HepG2 (cell line): ENCODE measurements around the gene GPC6. TPM values are rescaled to one million over a fixed set of nuclear protein-coding genes. Genes with fewer than 3 reads are reported as not detected.

ENCODE experiments used
- CCDC6 ChIP-seq: sonication (generic); formaldehyde crosslinking; IDR thresholded peaks from 2 replicates; pipeline ENCODE4 v1.8.1; 2022; ENCODE audit warnings: mild to moderate bottlenecking, missing genetic modification reagents, moderate library complexity
- HNF1A ChIP-seq, 2 experiments: sonication (generic) in 1 of 2; formaldehyde crosslinking in 1 of 2; IDR thresholded peaks; 2 replicates each; pipeline versions ENCODE4 v1.4.0 to v1.6.1; 2016 to 2020; ENCODE audit warnings: borderline replicate concordance in 1 of 2, low read depth in 1 of 2, mild to moderate bottlenecking in 1 of 2, missing genetic modification reagents in 1 of 2
- MXD3 ChIP-seq: IDR thresholded peaks from 2 replicates; pipeline ENCODE4 v1.6.1; 2016; ENCODE audit warnings: mild to moderate bottlenecking, missing biosample characterization, missing genetic modification reagents
- SETDB1 ChIP-seq: sonication (generic); formaldehyde crosslinking; IDR thresholded peaks from 2 replicates; pipeline ENCODE4 v1.5.1; 2020; ENCODE audit warnings: missing genetic modification reagents, mild to moderate bottlenecking, borderline replicate concordance
- ZBTB40 ChIP-seq, 2 experiments: fragments of 450-650 bp in 1 of 2; sonication (generic) in 1 of 2; formaldehyde crosslinking in 1 of 2; IDR thresholded peaks; 2 replicates each; pipeline versions ENCODE4 v1.6.1 to v1.8.0; 2016 to 2022; ENCODE audit warnings: antibody characterized with exemption in 1 of 2, mild to moderate bottlenecking in 1 of 2, missing genetic modification reagents in 1 of 2
- ZFP90 ChIP-seq: sonication (generic); formaldehyde crosslinking; IDR thresholded peaks from 2 replicates; pipeline ENCODE4 v1.8.0; 2022; ENCODE audit warnings: missing genetic modification reagents, mild to moderate bottlenecking, inconsistent platforms, borderline replicate concordance
- ZNF501 ChIP-seq: sonication (generic); formaldehyde crosslinking; IDR thresholded peaks from 2 replicates; pipeline ENCODE4 v1.5.1; 2020; ENCODE audit warnings: mild to moderate bottlenecking, moderate library complexity, missing genetic modification reagents
- ZNF782 ChIP-seq: sonication (generic); formaldehyde crosslinking; IDR thresholded peaks from 2 replicates; pipeline ENCODE4 v1.4.0; 2020; ENCODE audit warnings: missing genetic modification reagents, mild to moderate bottlenecking, borderline replicate concordance
- ZNF891 ChIP-seq: sonication (generic); formaldehyde crosslinking; IDR thresholded peaks from 2 replicates; pipeline ENCODE4 v1.5.0; 2020; ENCODE audit warnings: mild to moderate bottlenecking, missing genetic modification reagents
- ZSCAN30 ChIP-seq: sonication (generic); formaldehyde crosslinking; IDR thresholded peaks from 2 replicates; pipeline ENCODE4 v1.5.0; 2020; ENCODE audit warnings: mild to moderate bottlenecking, missing genetic modification reagents
- polyA plus RNA-seq, 8 experiments: library from polyadenylated mRNA; depleted of rRNA in 3 of 8; stranded (reverse) in 7 of 8; unstranded in 1 of 8; fragments of >200 nt; fragmentation: Illumina TruSeq in 4 of 8; extraction: Trizol in 4 of 8; gene quantifications; 2 replicates each; pipeline versions ENCODE4 v1.2.1 to v1.2.3, GENCODE V29; 2011 to 2016; ENCODE audit warnings: low read depth in 4 of 8, missing spikeins in 1 of 8, mixed read lengths in 1 of 8; ENCODE audit not compliant: insufficient read depth in 1 of 8
- total RNA-seq, 5 experiments: library from RNA; depleted of rRNA; stranded (reverse); fragments of >200 nt; fragmentation: Illumina TruSeq; extraction: Trizol; gene quantifications; 2 replicates each; pipeline ENCODE4 v1.2.3, GENCODE V29; 2016; ENCODE audit warnings: low read depth in 1 of 5

Gene GPC6
- total and polyA plus RNA-seq, 2 of the 13 experiments (the other 11 are each of a cell fraction or from before 2014, with no cell fraction given): 24.5 to 33.9 TPM

DNA sequence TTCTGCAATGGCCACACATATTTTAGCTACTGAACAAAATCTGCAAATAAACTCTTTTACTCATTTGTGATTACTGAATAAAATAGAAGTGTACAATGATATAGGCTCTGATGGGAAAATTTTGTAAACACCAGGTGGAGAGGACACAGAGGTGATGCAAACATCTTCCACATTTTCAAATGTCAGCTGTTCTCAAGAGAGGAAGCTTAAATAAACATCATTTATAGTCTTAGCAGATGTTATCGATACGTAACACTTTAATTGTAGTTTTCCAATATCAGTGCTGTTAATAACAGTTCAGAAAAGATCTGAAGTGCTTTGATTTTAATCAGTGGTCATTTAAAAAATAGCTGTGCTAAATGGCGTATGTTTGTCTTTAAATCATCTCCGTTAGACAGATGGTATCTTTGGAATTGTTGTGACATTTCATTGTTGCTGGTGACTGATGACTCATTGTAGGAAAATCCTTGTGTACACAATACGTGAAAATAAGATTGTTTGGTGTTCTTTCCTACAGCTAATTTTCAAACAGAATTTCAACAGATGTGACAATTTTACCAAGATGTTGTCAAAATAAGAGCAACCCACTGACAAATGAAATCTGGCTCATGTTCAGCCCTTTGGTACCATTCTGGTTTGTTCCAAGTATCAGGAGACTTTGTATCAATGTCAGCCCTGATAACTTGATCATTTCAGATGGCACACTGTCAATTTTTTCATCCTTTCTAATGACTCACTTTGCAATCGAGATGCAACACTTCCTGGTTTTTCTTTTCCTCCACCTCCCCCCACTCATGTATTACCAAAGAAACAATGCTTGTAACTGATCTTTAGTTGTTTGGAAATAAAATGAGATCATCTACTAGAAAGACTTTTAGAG is 736.9 kb downstream of the GPC6 start (continued):
- TF ChIP-seq ZNF501 (no peak), ZNF782 (no peak), ZSCAN30 (CRISPR knock-in tag) (no peak), ZFP90 (CRISPR knock-in tag) (no peak), ZBTB40 (IDR thresholded peaks at IDR 0.05) (no peak), ZBTB40 (CRISPR knock-in tag; IDR thresholded peaks at IDR 0.05) (no peak; the same call in 1 of the 2 replicates), SETDB1 (CRISPR knock-in tag) (no peak), CCDC6 (no peak), ZNF891 (CRISPR knock-in tag) (no peak), MXD3 (CRISPR knock-in tag) (no peak), HNF1A (IDR thresholded peaks at IDR 0.05; ENCODE audit: low read depth) (0 out of 2 replicates have a peak, but pooled peaks have one; percentile 63), HNF1A (CRISPR knock-in tag; IDR thresholded peaks at IDR 0.05; ENCODE audit: borderline replicate concordance) (no peak)
